Right hindlimb (tissue), 1 donor: Measurements from ENCODE around the gene SPPL2B.
A peak's percentile ranks its signal among the peaks of the same experiment; 100 is the strongest.

Experiments
- DNase-seq: peaks from one replicate; pipeline ENCODE4 v3.0.0-alpha.2; 2018

SPPL2B gene

DNA sequence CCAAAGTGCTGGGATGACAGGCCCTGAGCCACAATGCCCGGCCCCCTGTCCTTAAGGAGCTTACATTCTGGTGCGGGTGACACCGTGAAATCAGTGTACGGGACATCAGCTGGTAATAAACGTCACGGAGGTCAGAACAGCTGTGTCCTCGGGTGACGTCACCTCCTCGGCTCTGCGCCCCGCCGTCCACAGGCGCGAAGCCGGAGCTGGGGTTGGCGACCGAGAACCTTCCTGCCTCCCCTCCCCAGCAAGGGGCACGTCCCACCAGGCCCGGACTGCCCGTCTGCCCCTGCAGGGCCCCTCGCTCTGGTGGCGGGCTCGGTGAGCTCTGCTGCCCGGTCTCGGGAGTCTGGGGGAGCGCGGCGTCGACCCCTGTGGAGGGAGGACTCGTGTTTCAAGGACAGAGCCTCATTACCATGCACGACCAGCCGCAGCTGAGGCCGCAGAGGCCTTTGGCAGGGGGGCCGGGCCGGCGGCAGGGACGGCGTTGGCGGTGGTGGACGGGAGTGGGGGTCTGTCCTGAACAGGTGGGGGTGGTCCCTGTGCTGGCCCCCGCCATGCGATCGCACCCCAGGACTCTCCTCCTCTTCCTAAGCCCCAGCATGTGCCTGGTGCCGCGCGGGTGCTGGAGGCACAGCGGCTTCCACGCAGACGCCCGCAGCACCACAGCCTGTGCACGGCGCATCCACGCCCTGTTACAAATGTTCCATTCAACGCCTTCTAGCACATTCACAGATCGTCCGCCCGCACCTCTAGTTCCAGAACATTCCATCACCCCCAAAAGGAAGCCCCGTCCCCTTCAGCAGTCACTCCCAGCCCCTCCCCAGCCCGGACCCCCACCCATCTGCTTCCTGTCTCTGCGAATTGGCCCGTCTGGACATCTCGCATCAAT is 25.9 kb upstream of the SPPL2B start:
- peak; percentile 77 for DNase-seq

DNA sequence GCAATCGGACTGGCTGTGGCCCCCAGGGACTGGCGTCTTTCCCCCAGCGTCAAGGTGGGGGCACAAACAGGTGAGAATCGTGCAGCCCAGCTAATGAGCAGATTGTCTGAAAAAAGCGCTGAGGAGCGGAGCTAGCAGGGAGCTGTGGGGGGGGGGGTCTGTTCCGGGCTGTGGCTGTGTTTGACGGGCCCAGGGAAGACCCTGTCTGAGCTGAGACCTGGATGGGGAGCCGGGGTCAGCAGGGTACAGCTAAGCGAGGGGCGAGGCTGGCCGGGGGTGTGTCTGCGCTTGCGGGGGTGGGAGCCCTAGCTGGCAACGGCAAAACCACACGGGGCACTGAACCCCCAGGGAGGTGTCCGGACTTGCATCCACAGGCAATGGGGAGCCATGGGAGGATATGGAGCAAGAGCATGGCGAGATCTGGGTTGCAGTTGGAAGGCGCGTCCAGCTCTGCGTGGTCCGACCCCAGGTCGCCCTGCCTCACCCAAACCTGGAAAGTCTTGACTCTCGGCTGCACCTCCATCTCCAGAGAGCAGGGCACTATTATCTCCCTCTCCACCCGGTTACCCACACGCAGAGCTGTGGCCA is 25.2 kb upstream of the SPPL2B start:
- no peak for DNase-seq

DNA sequence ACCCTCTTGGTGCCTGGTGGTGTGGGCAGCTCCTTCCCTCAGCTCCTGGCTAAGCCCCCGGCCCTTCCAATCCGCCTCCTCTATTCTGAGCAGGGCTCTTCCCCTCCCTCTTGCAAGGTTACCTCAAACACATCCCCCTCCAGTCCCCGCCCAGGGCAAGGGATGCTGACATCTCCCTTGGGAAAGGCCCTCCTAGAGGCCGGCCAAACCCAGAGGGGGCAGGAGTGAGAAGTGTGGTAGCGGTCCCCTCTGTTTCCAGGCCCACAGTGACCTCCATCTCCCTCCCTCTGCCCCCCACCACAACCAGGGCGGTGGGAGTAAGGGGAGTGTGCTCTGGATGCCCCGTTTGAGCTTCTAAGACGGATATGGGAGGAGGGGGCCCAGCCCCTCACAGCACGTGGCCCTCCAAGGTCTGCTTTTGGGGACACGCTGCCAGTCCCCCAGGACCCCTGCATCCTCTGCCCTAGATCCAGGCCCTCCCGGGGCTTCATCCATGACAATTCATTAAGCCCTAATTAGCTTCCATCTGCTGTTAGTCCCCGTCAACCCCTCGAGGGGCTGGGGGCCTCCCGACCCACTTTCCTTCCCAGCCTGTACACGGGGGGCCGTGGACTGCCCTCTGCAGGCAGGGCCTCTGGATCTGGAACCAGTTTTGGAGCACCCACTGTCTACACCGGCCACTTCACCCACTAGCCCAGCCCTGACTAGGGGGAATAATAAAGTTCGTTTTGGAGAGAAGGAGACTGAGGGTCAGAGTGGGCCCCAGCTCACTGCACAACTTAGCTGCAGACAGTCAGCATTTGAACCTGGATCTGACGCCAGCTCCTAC is 22.8 kb upstream of the SPPL2B start:
- no peak for DNase-seq

DNA sequence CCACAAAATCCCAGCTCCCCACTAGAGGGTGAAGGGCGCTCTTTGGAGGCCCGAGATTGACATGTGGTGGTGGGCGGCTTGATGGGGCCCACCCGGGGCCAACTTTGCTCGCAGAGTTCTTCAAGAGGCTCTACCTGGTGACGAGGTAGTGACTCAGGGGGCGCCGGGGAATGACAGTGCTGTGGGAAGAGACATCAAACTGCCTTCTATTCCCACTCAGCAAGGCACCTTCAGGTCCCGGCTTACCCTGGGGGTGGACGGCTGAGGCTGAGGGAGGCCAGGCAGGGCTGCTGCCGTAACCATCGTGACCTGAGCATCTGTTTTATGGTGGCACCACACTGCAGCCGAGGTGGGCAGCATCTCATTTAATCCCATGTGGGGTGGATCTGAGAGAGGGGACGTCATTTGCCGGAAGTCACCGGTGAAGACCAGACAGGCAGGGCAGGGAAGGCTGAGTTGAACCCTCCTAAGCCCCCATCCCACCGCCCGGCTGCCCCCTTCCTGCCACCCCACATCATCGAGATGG is 22.1 kb upstream of the SPPL2B start:
- DNase-seq = no peak

DNA sequence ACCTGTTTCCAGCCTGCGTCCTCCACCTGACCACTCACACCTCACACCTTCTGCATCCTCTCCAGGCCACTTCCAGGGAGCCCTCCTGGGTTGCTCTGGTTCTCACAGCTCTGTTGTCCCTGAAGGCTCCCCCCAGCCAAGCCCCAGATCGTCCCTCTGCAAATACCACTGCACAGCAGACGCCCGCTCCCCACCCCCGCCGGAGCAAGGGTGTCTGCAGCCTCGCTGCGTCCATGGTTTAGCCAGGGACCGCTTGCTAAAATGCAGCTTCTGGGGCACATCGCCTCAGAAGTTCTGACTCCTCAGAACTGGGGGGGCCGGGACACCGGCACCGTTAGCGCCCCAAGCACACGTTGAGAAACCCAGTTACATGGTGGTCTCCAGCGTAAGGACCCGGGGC is 21.5 kb upstream of the SPPL2B start:
- no peak for DNase-seq

DNA sequence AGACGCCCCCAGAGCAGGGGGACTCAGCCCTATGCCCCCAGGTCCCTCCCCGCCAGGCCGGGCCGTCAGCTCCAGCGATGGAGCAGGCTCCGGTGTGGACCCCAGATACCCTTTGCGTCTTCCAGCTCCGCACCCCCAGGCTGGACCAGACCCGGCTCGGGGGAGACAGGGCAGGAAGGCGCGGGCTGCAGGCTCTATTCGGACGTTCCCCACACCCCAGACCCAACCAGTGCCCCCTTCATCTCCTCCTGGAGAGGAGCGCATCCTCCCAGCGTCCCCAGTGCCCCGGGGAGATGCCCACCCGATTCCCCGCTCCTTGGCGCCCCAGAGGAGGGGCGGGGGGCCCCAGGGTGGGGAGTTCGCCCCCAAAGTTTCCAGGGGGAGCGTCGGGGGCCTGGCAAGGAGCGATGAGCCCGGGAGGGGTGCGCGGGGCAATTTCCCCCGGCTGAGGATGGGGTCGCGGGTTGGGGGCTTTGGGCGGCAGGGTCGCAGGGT is 20.9 kb upstream of the SPPL2B start:
- DNase-seq = no peak

DNA sequence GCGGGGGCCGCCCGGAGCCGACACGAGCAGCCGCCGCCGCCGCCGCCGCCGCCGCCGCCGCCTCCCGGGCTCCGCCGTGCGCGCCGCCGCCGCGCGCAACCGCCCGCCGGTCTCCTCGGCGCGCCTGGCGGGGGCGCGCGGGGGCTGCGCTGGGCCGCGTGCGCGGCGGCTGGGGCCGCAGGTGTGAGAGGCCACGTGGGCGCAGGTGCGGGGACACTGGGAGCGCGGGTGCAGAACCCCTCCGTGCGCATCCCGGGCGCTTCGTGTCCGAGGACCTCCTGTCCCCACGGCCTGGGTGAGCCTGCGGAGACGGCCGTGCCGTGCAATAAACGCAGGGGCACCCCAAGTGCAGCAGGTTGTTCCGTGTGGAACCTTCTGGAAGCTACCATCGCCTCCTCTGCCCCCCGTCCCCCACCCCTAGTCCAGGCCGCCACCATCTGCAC is 20.3 kb upstream of the SPPL2B start, which contains the start of gene LINGO3:
Gene LINGO3, minus strand, starts transcription at position 41 of the 443 bp plus-strand sequence. CDS start 16,378 bp downstream, outside the sequence.
- DNase-seq = no peak

DNA sequence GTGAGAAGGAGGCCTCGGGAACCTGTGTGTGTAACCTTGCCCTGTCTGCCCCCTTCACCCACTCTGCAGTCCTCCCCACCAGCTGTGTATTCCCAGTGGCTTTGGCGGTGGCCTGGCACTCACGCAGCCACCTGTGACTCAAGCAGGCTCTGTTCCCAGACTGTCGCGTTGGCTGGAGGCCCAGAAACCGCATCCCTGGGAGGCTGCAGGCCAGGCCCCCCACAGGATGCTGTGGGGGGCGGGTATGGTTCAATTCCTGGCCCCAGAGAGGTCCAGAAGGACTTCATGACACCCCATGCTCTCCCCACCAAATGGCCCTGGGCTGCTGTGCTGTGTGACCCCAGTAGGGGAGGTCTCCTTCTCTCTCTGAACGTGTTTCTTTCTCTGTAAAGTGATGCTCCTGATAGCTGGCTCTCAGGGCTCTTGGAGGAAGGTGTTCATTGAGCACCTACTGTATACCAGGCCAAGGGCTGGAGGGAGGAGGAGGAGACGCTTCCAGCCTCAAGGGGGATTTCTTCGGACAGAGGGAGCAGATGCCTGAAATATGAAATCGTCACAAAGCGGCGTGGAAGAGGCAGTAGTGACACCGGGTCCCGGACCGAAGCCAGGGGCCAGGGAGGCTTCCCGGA is 18.6 kb upstream of the SPPL2B start:
- DNase-seq = no peak

DNA sequence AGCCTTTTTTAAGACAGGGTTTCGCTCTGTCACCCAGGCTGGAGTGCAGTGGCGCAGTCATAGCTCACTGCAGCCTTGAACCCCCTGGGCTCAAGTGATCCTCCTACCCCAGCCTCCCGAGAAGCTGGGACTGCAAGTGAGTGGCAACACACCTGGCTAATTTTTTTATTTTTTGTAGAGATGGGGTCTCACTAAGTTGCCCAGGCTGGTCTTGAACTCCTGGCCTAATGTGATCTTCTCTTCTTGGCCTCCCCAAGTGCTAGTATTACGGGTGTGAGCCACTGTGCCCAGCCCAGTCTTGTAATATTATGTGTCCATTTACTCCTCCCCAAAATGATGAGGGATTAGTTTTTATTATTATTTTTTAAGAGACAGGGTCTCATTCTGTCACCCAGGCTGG is 17.4 kb upstream of the SPPL2B start:
- no peak for DNase-seq

DNA sequence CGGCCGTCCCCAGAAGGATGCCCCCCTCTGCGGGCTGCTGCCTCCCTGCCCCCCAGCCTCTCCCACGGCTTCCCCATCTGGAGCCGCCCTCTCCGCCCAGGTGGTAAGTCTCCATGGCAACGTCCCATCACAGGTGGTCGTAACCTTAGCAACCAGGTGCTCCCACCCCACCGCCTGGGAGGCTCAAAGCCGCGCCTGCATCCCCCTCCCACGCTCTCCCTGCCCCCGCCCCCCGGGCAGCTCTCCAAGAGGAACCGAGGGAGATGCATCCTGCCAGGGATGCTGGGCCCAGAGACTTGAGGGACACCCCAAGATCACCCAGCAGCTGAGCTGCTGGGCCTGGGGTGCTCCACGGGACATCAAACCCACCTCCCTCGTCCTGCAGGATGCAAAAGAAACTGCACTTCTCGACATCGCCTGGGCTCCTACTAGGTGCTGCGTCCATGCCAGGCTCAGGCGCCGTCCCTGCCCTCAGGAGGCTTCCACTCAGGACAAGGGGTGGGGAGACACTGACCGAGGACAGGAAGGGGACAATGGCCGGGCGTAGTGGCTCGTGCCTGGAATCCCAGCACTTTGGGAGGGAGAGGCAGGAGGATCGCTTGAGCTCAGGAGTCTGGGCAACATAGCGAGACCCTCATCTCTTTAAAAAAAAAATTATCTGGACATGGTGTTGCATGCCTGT is 15.5 kb upstream of the SPPL2B start:
- DNase-seq = no peak

DNA sequence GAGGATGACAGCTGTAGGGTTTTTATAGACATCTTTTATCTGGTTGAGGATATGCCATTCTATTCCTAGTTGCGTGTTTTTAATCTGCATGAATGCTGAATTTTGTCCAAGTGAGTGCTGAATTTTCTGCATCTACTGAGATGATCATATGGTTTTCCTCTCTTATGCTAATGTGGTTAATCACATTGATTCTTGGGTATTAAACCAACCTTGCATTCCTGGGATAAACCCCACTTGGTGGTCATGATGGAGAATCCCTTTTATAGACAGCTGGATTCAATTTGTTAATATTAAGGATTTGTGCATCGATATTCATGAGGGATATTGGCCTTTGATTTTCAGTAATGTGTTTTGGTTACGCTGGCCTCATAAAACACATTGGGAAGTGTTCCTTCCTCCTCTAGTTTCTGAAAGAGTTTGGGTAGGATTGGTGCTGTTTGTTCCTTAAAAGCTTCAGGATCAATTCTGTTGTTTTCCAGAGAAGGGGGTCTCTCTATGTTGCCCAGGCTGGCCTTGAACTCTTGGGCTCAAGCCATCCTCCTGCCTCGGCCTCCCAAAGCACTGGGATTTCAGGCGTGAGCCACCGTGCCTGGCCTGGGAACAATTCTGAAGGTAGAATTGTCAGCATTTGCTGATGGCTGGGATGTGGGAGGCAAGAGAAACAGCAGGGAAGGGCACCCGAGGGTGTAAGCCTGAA is 13.2 kb upstream of the SPPL2B start:
- DNase-seq = no peak

DNA sequence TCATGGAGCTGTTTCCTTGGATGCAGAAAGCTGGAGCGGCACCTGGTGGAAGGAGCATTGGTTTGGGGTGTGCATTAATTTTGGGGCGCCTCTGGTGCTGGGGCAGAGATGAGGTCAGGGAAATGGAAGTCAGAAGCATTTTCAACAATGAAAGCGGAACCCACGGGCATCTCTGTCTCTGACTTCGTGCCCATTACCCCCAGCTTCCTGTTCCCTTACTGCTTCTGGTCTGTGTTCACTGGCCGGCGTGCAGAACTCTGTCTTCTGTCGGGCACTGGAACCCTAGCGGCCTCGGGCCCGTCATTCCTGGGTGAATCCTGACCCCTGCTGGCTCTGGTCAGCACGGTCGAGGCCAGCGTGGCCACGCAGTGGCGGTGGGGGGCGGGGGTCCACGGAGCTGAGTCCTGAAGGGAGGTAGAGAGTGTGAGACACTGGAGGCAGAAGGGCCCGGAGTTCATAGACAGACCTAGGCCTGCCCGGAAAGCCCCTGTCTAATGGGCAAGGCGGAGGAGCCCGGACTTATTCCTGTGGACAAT is 12.6 kb upstream of the SPPL2B start:
- peak; percentile 71 for DNase-seq

DNA sequence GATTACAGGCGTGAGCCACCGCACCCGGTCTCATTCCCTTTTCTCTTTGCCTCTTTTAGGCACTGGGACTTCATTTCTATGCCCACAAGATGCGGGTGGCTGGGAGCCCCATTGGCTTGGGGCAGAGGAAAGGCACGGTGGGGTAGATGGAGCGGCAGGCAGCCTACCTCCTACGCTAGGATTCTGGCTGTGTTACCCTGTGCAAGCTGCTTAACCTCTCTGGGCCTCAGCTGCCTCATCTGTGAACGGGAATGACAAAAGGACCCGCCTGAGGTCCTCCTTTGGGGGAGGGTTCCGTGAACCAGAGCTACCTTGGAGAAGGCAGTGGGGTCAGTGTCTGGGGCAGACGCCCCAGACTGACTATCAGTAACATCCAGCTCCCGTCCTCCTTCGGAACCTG is 11.2 kb upstream of the SPPL2B start:
- no peak for DNase-seq

DNA sequence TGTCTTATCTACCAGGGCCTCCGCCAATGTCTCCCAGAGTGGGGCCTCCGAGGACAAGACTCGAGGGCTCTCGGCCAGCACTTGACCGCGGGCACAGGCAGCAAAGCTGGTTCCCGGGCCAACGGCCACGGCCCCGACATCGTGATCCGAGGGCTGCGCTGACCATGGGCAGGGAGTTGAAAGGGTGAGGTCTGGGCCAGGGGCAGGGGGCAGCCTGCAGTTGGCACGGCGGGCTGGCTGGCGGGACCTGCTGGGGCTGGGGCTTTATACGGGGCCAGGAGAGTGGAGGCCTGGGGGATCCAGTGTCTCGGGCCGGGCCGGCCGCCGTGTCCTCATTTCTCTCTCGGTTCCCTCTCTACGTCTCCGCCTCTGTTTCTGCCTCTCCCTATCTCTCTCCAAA is 10.7 kb upstream of the SPPL2B start:
- DNase-seq = no peak

DNA sequence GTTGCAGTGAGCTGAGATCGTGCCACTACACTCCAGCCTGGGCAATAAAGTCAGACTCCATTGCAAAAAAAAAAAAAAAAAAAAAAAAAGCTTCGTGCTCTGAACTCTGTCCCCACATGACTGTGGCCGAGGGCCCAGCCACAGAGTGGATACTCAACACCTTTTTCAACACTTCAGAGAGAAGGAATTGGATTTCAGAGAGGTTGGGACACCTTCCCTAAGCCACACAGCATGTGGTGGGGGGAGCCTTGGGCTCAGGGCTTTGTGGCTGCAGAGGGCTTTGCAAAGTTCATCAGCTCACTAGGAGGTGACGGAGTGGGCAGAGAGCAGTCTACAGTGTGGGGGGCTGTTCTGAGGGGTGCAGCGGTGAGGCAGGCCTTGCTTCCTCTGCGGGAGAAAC is 9.6 kb upstream of the SPPL2B start:
- no peak for DNase-seq

DNA sequence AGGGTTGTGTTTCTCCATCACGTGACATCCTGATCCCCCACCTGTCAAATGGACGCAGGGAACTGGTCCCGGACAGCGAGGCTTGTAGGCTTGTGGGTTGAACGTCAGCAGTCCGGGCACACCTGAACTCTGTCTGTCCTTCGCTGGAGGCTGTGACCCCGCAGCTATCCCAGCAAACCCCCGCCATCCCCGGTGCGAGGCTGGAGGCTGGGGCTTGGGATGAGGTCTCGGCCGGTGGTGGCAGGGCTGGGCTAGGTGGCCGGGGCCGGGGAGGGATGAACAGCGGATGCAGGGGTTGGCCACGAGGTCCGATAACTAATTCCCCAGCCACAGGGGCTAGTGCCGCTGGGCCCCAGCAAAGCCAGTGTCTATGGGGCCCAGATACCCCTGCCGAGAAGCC is 8.9 kb upstream of the SPPL2B start:
- no peak for DNase-seq

DNA sequence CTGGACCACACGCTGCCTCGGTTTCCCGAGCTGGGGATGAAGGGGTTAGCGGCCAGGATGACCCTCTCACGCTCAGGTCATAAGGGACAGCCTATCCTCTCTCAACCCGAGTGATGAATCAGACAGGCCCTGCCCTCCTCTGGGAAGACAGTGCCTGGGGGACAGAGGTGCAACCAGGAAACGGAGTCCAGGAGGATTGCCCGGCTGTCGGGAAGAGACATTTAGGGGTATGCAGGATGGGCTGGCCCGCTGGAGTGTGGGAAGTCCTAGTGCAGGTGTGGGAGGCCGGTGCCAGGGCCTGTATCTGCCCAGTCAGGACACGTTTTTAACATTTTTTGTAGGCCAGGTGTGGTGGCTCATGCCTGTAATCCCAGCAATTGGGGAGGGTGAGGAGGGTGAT is 8.4 kb upstream of the SPPL2B start:
- DNase-seq = no peak

DNA sequence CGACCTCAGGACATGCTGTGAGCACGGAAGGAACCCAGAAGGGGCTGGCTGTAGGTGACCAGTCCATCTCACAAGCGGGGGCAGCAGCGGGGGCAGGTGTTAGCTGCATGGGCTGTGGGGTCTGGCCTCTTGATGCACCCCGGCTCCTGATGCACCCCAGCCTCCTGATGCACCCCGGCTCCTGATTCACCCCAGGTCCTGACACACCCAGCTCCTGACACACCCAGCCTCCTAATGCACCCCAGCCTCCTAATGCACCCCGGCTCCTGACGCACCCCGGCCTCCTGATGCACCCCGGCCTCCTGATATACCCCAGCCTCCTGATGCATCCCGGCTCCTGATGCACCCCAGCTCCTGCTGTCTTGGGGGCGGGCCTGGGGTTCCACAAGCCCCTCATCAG is 7.5 kb upstream of the SPPL2B start:
- DNase-seq = no peak

DNA sequence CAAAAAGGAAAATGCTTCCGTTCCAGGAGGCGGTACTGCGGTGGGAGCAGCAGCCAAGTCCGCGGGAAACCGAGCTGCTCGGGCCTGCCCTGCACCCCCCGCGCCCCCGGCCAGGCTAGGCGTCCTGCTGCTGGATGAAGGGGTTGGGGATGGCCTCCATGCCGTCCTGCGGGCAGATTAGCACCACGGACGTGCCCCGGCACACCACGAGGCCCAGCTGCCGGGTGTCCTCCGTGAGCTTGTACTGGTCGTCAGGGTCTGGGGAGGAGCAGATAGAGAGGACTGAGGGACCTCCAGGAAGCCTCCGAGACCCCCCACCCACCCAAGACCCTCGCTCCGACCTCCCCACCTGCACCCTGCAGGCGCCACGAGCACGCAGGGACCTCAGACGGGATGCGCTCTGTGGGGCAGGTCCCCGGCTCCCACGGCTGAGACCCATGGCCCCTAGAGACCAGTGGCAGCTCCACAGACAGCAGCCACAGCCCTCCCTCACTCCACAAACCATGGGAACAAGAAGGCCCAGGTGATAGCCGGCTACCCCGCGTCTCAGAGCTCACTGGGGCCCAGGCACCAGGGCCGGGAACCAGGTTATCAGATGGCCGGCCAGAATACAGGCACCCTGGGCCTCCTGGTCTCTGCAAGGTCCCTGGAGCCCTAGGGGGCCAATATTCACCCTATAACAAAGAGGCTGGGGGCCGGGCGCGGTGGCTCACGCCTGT is 6.8 kb upstream of the SPPL2B start:
- no peak for DNase-seq

DNA sequence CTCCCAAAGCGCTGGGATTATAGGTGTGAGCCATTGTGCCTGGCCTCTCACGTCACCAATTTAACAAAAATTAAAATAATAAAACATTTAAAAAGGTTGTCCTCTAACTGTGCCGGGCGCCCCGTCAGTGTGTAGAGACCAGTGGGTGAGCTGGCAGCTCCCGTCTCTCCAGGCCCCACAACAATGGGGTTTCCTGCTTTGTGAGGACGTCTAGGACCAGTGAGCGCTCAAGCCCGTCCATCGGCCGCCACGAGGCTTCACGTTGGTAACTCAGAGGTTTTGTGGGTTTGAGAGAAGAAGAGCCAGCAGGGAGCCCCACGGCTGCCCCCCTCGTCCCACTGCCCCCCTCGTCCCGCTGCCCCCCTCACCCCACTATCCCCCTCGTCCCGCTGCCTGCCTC is 4.8 kb upstream of the SPPL2B start:
- no peak for DNase-seq
